ENCODE results near the gene CIB4. TPM values are rescaled to one million over a fixed set of nuclear protein-coding genes. Genes with fewer than 3 reads are reported as not detected.

The CIB4 gene
- total RNA-seq, 4 donors from 2014 or later = 1.1 TPM; not detected in 3

DNA sequence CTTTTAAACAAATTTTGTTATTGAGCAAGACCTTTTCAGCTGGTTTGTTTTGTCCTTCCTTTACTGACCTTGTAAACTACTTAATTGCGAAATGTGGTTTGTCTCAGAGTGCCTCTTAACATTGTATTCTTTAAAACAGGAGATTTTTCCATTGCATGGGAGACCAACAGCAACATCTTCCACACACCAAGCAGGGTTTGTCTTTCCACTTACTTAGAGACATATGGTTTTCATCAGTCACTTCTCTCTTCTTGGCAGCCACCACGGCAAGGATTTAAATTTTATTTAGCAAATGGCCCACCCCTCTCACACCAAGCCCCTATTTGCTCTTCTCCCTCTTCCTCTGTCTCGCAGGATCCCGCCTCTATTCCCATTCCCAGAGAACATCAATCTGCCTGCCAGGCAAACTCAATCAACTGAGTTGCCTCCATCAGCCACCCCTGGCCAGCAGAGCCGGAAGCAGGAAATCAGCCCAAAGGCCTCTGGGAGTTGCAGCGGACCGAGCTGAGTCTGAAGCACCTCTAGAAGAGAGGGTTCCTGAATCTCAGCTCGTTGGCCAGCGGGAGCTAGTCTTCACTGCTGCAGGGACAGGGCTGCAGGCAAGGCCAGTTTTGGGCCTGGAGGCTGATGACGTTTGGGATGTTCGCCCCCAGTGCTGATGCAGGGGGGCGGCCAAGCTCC lies 11.3 kb upstream of the CIB4 start:
- TF ChIP-seq, protein P1, sequence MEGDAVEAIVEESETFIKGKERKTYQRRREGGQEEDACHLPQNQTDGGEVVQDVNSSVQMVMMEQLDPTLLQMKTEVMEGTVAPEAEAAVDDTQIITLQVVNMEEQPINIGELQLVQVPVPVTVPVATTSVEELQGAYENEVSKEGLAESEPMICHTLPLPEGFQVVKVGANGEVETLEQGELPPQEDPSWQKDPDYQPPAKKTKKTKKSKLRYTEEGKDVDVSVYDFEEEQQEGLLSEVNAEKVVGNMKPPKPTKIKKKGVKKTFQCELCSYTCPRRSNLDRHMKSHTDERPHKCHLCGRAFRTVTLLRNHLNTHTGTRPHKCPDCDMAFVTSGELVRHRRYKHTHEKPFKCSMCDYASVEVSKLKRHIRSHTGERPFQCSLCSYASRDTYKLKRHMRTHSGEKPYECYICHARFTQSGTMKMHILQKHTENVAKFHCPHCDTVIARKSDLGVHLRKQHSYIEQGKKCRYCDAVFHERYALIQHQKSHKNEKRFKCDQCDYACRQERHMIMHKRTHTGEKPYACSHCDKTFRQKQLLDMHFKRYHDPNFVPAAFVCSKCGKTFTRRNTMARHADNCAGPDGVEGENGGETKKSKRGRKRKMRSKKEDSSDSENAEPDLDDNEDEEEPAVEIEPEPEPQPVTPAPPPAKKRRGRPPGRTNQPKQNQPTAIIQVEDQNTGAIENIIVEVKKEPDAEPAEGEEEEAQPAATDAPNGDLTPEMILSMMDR (IDR thresholded peaks at IDR 0.05; ENCODE audit: low read depth) = no peak

DNA sequence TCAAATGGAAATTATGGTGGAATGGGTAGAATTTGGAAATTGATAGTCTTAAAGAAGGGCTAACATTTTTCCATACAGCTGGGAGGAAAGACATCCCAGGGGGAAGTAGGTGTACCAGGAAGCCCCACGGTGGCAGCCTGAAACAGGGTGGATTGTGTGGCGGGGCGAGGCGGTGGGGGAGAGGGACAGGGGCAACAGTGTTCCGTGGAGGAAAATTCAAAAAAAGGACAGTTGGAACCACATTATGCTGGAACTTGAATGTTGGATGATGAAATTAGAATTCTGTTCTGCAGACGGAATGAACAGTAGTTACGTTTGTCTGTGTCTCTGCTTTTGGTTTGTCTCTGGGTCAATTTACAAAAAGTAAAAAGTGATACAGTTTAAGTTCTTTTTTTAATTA lies 10.6 kb upstream of the CIB4 start:
- TF ChIP-seq, protein P1 (IDR thresholded peaks at IDR 0.05; ENCODE audit: low read depth) = no peak

DNA sequence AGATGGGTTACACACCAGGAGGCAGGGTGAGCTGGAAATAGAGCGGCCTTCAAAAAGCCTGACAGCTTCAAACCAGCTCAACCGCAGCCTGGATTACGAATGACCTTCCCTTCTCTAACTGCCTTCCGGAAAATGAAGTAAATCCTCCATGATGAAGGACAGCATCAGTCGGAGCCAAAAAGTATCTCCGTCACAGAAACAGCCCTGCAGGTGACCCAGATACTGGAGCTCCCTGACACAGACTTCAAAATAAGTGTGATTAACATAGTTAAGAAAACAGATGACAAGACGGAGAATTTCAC lies 10.3 kb upstream of the CIB4 start:
- TF ChIP-seq, protein P1 (IDR thresholded peaks at IDR 0.05; ENCODE audit: low read depth) = no peak

DNA sequence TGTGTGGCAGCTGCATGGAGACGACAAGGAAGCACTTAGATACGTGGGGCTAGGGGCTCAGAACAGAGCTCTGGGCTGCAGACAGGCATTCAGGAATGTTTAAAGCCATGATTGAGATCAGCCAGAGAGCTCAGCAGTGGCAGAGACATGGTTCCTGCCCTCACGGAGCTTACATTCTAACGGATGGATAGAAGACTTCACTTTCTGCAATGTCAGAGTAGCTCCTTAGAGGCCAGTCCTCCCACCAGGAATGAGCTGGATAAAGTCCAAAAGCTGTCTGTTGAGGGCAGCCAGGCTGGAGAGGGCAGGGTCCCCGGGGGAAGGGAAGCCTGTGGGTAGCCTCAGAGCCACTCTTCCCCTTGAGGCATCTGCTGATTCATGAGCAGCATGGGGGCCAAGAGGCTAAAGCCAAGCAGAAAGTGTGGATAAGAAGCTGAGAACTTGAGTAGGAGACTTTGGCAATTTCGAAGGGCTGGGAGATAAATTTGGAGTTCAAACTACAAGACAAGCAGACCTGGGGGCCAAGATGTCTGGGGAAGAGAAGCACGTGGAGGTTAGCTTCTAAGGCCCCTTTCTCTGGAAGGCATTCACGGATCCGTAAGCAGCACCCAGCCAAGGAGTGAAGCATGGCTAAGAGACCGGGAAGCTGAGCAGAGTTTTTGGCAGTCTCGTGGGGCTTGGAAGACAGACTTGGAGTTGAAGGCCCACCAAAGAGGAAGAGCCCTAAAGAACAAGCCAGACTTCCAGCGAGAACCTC lies 9.7 kb upstream of the CIB4 start:
- TF ChIP-seq, protein P1 (IDR thresholded peaks at IDR 0.05; ENCODE audit: low read depth) = no peak

DNA sequence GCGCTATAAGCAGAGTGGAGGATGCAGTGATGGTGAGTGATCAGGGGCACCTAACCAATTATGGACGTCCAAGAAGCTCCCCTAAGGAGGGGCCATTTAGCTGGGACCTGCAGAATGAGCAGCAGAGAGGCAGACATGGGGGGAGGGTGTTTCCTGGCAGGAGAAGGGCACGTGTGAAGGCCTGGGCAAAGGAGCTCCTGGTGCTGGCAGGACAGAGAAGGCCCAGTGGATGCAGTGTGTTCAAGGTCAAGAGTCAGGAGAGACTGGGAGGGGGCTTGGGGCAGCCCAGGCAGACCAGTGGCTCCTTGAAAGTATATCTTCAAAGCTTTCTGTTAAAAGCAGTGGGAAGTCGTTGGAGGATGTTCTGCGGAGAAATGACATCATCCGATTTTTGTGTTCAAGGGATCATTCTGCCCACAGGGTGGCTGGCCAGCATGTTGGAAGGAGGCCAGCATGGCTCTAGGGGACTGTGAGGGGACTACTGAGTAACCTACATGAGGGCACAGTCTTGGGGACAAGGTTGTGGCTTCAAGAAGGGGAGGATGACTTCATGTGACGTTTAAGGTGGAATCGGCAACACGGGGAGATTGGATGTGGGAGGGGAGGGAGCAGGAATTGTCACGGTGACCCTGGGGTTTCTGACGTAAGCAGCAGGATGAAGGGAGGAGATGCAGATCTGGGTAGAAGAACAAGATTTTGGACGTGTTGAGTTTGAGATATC lies 9.0 kb upstream of the CIB4 start:
- TF ChIP-seq, protein P1 (IDR thresholded peaks at IDR 0.05; ENCODE audit: low read depth) = no peak

DNA sequence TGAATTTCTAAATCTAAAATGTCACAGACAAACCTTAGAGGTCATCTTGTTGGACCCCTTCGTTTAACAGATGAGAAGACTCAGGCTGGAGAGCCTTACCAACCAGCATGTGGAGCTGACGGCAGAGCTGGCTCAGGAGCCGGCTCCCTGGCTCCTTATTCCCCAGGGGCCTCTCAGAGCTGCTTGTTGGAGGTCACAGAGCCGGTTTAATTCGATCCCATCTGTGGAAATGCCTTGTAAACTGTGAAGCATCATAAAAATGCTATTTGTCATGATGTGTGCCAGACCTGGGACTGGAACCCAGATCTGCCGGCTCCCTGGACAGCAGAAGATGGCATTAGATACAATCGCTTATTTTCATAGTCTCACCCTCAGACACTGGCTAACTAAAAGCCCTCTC lies 8.2 kb upstream of the CIB4 start:
- TF ChIP-seq, protein P1 (IDR thresholded peaks at IDR 0.05; ENCODE audit: low read depth) = no peak

DNA sequence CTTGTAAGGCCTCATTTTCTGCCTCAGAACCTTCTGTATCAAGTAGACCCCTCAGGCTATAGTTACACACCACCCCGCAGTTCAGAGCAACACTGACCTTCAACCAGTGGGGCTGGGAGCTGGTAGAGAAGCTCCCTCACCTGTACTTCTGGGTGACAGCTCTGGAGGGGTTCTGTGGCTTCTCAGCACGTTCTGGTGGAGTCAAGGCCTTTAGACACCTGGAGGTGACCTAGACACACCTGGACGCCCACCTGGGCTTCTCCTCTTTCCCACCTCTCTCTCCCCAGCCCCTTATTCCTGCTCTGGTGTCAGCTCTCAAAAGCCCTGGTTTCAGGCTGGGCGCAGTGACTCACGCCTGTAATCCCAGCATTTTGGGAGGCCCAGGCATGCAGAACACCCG lies 7.3 kb upstream of the CIB4 start:
- TF ChIP-seq, protein P1 (IDR thresholded peaks at IDR 0.05; ENCODE audit: low read depth) = no peak
